Right forelimb (tissue), 1 donor: Measurements from ENCODE around the gene ALCAM.

Experiments used
- DNase-seq: peaks from one replicate; pipeline ENCODE4 v3.0.0-alpha.2; 2018

Gene ALCAM

DNA sequence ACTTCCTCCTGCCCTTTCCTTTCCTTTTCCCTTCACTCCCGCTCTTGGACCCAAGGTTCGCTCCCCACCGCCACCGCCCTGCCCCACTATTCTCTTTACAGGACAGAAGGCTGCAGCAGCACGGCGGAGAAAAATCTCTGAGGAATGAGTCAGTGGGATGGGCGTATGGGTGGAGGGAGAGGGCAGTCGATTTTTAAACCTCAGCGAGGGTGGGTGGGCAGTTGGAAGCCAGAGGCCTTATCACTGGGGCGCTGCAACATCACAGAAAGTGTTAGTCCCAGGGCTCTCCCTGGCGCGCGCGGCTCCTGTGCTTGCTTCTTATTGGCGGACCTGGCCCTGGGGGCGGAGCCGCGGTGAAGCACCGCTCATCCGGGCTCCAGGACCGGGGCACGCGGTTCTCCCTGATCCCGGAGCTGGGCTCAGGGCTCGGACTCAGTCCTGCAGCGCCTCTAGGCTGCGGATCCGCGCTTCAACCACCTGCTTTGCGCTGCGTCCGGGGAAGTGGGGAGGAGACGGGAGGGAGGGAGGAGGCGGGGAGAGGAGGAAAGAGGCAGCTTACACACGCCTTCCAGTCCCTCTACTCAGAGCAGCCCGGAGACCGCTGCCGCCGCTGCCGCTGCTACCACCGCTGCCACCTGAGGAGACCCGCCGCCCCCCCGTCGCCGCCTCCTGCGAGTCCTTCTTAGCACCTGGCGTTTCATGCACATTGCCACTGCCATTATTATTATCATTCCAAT lies at the start of gene ALCAM:
ALCAM (plus strand) TSS at position 584 of the 737 bp plus-strand sequence.
- DNase-seq, result peak; percentile 92

- DNase-seq, result no peak
Observed at GRCh38 chr3:105317841-105318240, 48.9 kb upstream of the ALCAM start.

- DNase-seq, result no peak
Observed at GRCh38 chr3:105322570-105323273, 44.0 kb upstream of the ALCAM start.

DNA sequence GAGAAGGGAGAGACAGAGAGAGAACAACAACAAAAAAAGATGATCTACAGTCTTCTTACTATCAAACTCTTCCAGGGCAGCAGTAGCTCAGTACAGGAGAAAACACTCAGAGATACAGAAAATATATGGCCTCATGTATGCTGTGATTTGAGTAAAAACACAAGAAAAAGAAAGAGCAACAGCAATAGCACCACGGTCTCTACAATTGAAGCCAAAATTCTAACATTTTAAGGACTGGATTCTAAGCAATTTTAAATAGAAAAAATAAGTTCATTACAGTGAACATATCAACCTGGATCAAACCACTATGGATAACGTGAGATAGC lies 43.5 kb upstream of the ALCAM start:
- DNase-seq, result no peak

GRCh38 chr3:105324951-105325350 lies 41.8 kb upstream of the ALCAM start:
- no peak for DNase-seq

- DNase-seq, result no peak
Observed at GRCh38 chr3:105327662-105328337, 38.9 kb upstream of the ALCAM start.

DNA sequence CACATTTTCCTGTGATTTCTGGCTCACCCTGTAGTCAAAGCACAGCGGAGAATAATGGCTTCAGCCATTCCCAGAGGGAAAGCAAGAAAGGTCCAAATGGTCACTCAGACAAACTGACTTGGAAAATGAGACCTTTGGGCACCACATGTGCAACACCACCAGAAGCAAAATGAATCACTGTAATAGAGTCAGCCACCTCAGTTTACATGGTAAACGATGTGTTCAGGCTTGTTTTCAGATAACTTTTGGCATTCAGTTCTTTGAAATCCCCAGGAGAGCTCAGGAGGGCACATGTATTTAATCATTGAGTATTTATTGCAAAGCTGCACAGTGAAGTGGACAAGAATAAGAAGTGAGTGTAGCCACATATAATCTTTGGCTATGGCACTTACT lies 38.4 kb upstream of the ALCAM start:
- no peak for DNase-seq

DNA sequence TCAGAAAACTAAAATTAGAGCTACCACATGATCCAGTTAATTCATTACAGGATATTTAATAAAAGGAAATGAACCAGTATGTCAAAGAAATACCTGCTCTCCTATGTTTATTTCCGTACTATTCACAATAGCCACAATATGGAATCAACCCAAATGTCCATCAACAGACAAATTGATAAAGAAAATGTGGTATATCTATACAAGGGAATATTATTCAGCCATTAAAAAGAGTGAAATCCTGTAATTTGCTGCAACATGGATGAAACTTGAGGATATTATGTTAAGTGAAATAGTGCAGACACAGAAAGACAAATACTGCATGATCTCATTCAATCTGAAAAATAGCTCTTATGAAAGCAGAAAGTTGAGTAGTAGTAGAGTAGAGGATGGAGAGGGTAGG lies 33.7 kb upstream of the ALCAM start:
- DNase-seq, result no peak

- DNase-seq, result no peak
Observed at GRCh38 chr3:105334138-105334882, 32.4 kb upstream of the ALCAM start.

DNA sequence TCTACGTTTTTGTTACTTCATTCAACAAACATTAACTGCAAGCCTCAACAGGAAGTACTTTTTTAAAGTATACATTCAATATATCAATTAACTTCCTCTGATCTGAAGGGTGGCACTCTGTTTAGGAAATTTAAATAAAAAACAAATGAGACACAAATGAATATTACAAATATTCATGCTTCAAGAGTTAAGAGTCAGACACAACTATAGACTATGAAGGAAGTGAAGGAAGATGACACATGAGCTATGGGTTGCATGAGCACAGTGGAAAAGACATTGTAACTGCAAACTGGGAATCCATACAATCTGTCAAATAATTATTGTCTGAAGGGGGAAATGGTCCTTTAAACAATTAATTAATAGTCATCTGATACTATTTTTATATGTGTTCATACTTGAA lies 26.8 kb upstream of the ALCAM start:
- no peak for DNase-seq

- DNase-seq, result no peak
Observed at GRCh38 chr3:105343991-105344390, 22.7 kb upstream of the ALCAM start.

DNA sequence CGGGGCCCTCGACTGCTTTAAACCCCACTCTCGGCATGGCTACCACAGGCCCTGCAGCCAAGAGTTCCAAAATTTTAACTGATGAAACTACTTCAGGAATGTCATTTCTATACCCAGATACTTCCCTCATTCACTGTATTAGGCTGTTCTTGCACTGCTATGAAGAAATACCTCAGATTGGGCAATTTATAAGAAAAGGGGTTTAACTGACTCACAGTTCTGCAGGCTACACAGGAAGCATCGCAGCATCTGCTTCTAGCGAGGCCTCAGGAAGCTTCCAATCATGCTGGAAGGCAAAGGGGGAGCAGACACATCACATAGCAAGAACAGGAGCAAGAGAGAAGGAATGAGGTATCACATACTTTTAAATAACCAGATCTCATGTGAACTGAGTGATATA lies 21.6 kb upstream of the ALCAM start:
- no peak for DNase-seq

DNA sequence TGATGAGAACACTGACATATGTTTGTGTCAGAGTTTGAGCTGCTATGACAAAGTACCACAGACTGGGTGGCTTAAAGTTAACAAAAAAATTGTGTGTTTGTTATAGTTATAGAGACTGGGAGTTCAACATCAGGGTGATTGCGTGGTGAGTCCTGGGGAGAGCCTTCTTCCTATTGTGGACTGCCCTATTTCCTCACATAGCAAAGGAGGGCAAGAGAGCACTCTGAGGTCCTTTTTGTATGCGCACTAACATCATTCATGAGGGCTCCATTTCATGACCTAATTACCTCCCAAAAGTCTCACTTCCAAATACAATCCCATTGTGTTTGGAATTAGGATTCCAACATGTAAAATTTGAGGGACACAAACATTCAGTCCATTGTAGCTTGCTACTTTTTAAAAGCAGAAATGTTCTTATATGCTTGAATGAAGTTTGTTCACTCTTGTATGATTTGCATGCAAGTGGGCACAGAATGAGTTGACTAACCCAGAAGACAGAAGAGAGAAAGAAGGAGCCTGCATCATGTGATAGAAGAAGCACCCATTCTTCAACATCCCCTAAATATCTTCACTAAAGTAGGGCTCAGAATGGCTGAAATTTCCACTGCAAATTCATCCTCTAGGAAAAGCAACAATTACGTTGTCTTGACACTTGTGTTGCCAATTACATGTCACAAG lies 18.9 kb upstream of the ALCAM start:
- no peak for DNase-seq

GRCh38 chr3:105348307-105348706 lies 18.4 kb upstream of the ALCAM start:
- DNase-seq, result no peak

- no peak for DNase-seq
Observed at GRCh38 chr3:105349684-105350387, 16.9 kb upstream of the ALCAM start.

DNA sequence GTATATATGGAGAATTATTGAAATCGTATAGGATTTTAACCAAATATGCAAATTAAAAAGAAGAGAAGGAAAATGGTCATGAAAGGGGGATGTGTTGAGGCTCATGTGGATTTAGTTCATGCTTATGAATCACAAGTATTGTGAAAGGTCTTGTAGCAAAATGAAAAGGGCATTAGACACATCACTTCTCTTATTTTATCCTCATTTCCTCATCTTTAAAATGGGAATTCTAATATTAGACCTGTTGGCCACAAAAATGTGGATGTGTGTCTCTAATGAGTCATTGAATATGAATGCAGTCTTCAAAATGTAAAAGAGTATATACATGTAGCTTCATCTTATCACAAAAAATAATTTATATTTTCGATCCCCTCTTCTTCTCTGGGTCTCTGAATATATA lies 14.9 kb upstream of the ALCAM start:
- DNase-seq, result no peak

GRCh38 chr3:105352976-105353375 lies 13.7 kb upstream of the ALCAM start:
- no peak for DNase-seq

GRCh38 chr3:105353485-105354161 lies 13.1 kb upstream of the ALCAM start:
- peak; percentile 72 for DNase-seq

DNA sequence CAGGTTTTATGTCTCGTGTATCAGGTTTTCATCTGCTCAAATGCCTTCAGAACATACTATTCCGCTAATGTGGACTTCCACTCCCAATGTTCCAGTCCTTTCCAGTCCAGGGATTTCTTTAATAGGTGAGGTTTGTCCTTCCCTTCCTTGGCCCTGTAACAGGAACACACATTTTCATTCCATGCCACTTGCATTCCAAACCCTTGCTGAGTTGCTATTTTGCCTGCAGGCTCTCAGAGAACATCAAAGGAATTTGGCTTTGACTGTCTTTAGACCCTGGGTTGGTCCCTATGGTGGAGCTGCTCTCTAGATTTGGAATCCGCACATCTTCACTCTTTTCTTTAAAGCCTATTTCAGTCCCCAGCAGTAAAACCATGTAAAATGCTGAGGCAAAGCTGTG lies 12.3 kb upstream of the ALCAM start:
- DNase-seq, result no peak

DNA sequence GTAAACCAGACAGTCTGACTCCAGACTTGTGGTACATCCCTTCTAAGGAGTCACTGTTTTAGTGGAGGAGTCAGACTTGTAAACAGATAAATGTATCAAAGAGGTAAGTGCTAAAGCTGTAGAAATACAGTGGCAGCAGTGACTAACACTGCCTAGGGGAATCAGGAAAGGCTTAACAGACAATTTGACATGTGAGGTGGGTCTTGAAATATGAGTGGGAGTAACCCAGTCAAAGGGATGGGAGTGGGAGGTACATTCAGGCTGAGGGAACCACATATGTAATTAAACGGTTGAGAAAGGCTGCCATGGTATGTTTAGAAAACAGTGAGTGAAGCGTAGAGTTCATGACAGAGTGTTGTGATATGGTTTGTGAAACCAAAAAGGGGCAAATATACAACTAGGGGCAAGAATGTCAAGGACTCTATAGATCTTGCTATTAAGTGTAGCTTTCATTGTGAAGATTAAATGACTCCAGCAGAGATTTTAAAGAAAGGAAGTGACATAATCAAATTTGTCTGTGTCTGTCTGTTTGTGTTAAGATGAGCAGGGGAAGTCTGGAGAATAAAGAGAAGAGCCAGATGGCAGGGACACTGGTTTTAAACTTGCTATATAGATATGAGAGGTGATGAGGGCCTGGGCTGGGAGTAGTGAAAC lies 11.2 kb upstream of the ALCAM start:
- DNase-seq, result no peak

DNA sequence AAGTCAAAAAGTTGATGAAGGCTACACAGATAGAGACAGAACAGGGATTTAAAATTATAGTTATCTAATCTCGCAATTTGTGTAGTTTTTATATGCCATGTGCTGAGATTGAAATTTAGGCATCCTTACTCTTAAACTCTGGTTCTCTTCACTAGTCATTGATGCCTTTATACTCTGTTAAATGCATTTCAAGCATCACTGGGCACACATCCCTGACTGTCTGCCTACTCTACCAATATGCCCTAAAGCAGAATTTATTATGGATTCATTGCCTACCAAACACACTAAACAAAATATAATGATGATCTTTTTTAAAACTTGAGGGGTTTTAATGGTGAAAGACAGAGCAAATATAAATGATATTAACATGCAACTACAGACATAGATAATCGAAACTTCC lies 10.3 kb upstream of the ALCAM start:
- DNase-seq, result no peak
